KBM-7 (cell line): ENCODE measurements around the gene GRID2.
A peak's percentile ranks its signal among the peaks of the same experiment; 100 is the strongest.

Experiments
- DNase-seq: peaks from one replicate; pipeline ENCODE4 v3.0.0-alpha.2; 2015
- in situ Hi-C: fragments of 300-500 bp; cut with MboI; formaldehyde crosslinking; loops from 2 replicates; pipeline ENCODE4 v1.14.3; 2020; ENCODE audit warnings: low sequenced_read_pairs, low pct_unique_long_range_greater_than_20kb, mixed read lengths

Gene GRID2

GRCh38 chr4:93116624-93117023 is 812.9 kb downstream of the GRID2 start:
- DNase-seq = no peak
- in situ Hi-C loops = no loop called here

GRCh38 chr4:93127489-93127888 is 823.7 kb downstream of the GRID2 start:
- no peak for DNase-seq
- in situ Hi-C loops = no loop called here

- in situ Hi-C loops = no loop called here
- no peak for DNase-seq
Measured at GRCh38 chr4:93132631-93133030, 828.9 kb downstream of the GRID2 start.

- no peak for DNase-seq
- in situ Hi-C loops = no loop called here
Measured at GRCh38 chr4:93139118-93139517, 835.4 kb downstream of the GRID2 start.

GRCh38 chr4:93143902-93144301 is 840.1 kb downstream of the GRID2 start:
- DNase-seq = no peak
- in situ Hi-C loops = no loop called here

GRCh38 chr4:93144644-93145043 is 840.9 kb downstream of the GRID2 start:
- in situ Hi-C loops = no loop called here
- no peak for DNase-seq

GRCh38 chr4:93147524-93148212 is 843.9 kb downstream of the GRID2 start:
- in situ Hi-C loops = no loop called here
- DNase-seq = no peak

GRCh38 chr4:93152491-93152890 is 848.7 kb downstream of the GRID2 start:
- in situ Hi-C loops = no loop called here
- no peak for DNase-seq

- DNase-seq = no peak
- in situ Hi-C loops = no loop called here
Measured at GRCh38 chr4:93157986-93158385, 854.2 kb downstream of the GRID2 start.

GRCh38 chr4:93168053-93168452 is 864.3 kb downstream of the GRID2 start:
- DNase-seq = no peak
- in situ Hi-C loops = no loop called here

- in situ Hi-C loops = no loop called here
- no peak for DNase-seq
Measured at GRCh38 chr4:93169966-93170365, 866.2 kb downstream of the GRID2 start.

- no peak for DNase-seq
- in situ Hi-C loops = no loop called here
Measured at GRCh38 chr4:93174598-93174997, 870.8 kb downstream of the GRID2 start.

- DNase-seq = no peak
- in situ Hi-C loops = no loop called here
Measured at GRCh38 chr4:93178279-93178678, 874.5 kb downstream of the GRID2 start.

GRCh38 chr4:93179044-93179443 is 875.3 kb downstream of the GRID2 start:
- no peak for DNase-seq
- in situ Hi-C loops = no loop called here

- in situ Hi-C loops = no loop called here
Measured at GRCh38 chr4:93182722-93183121, 879.0 kb downstream of the GRID2 start.

GRCh38 chr4:93183576-93183975 is 879.8 kb downstream of the GRID2 start:
- in situ Hi-C loops = no loop called here
- DNase-seq = no peak

More at GRCh38 chr4:93182722-93183121, 879.0 kb downstream of the GRID2 start:
- DNase-seq = no peak

GRCh38 chr4:93184053-93184452 is 880.3 kb downstream of the GRID2 start:
- no peak for DNase-seq
- in situ Hi-C loops = no loop called here

- in situ Hi-C loops = no loop called here
- no peak for DNase-seq
Measured at GRCh38 chr4:93186846-93187245, 883.1 kb downstream of the GRID2 start.

- in situ Hi-C loops = no loop called here
- DNase-seq = no peak
Measured at GRCh38 chr4:93187466-93187865, 883.7 kb downstream of the GRID2 start.

- in situ Hi-C loops = no loop called here
- DNase-seq = no peak
Measured at GRCh38 chr4:93187892-93188291, 884.1 kb downstream of the GRID2 start.

- in situ Hi-C loops = no loop called here
- peak; percentile 54 for DNase-seq
Measured at GRCh38 chr4:93199492-93199891, 895.7 kb downstream of the GRID2 start.
